ENCODE results near the gene ACVR1B. TPM values are rescaled to one million over a fixed set of nuclear protein-coding genes. Genes with fewer than 3 reads are reported as not detected.

The ACVR1B gene
- total and polyA plus RNA-seq, 4 donors = 4.0 to 21.9 (median 12.0) TPM

DNA sequence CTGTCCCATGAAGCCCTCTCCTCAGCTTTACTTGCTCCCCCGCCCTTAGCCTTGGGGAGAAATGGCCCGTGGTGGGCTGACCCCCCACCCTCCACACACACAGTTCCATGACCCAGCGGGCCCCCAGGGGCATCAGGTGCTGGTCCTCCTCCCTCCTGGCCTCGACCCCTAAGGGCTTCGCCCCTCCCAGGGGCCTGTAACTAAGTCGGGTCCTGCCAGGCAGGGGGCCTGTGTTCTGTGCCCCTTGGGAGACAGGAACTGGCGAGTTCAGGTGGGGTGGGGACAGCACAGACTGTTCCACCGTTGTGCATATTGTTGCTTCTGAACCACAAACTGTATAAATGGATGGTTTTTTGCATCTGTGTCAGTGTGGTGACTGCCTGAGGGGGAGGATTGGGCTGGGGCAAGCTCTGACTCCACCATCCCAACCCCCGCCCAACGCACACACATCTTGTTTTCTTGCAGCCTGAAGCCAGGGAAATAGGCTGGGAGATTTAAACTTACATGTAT lies 64.1 kb downstream of the ACVR1B start:
- no peak overlapping the region for H3K4me3 ChIP-seq (ENCODE audit: low read depth in 1 of 3, low read length in 3 of 3)
- H3K36me3 ChIP-seq (ENCODE audit: control insufficient read depth in 4 of 4, insufficient read depth in 3 of 4, low read depth in 1 of 4, low read length in 3 of 4) = peaks cover 0 to 2% (median 0%) of the 10 kb centered on the region in 4 donors
- no peak overlapping the region for H3K9ac ChIP-seq (ENCODE audit: low read depth in 1 of 2, low read length in 2 of 2)
- no peak overlapping the region for H3K27ac ChIP-seq (ENCODE audit: low read depth in 1 of 2, low read length in 2 of 2)
- DNase-seq (ENCODE audit: low spot score) = no peak
- WGBS = 86% methylated on average over 10 of the region's 10 CpGs
- TF ChIP-seq TAF1 (conservative IDR thresholded peaks at IDR 0.05) (no peak), HNF4G (IDR thresholded peaks at IDR 0.05) (no peak), RXRA (IDR thresholded peaks at IDR 0.05) (no peak), GABPA (IDR thresholded peaks at IDR 0.05 in 1 of 2, conservative IDR thresholded peaks at IDR 0.05 in 1 of 2) (no peak), JUND (IDR thresholded peaks at IDR 0.05) (no peak), EGR1 (IDR thresholded peaks at IDR 0.05; ENCODE audit: low read depth in 2 of 2) (no peak), YY1 (IDR thresholded peaks at IDR 0.05) (no peak), SP1 (IDR thresholded peaks at IDR 0.05) (no peak), FOXA2 (IDR thresholded peaks at IDR 0.05) (no peak), RAD21 (IDR thresholded peaks at IDR 0.05) (no peak), NR2F2 (IDR thresholded peaks at IDR 0.05) (no peak), CTCF (IDR thresholded peaks at IDR 0.05; ENCODE audit: low read depth, low read length, missing input control) (no peak), FOXA1 (IDR thresholded peaks at IDR 0.05) (no peak), HNF4A (conservative IDR thresholded peaks at IDR 0.05) (no peak), ZBTB33 (IDR thresholded peaks at IDR 0.05) (no peak)
- TF ChIP-seq, protein P1, sequence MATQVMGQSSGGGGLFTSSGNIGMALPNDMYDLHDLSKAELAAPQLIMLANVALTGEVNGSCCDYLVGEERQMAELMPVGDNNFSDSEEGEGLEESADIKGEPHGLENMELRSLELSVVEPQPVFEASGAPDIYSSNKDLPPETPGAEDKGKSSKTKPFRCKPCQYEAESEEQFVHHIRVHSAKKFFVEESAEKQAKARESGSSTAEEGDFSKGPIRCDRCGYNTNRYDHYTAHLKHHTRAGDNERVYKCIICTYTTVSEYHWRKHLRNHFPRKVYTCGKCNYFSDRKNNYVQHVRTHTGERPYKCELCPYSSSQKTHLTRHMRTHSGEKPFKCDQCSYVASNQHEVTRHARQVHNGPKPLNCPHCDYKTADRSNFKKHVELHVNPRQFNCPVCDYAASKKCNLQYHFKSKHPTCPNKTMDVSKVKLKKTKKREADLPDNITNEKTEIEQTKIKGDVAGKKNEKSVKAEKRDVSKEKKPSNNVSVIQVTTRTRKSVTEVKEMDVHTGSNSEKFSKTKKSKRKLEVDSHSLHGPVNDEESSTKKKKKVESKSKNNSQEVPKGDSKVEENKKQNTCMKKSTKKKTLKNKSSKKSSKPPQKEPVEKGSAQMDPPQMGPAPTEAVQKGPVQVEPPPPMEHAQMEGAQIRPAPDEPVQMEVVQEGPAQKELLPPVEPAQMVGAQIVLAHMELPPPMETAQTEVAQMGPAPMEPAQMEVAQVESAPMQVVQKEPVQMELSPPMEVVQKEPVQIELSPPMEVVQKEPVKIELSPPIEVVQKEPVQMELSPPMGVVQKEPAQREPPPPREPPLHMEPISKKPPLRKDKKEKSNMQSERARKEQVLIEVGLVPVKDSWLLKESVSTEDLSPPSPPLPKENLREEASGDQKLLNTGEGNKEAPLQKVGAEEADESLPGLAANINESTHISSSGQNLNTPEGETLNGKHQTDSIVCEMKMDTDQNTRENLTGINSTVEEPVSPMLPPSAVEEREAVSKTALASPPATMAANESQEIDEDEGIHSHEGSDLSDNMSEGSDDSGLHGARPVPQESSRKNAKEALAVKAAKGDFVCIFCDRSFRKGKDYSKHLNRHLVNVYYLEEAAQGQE (IDR thresholded peaks at IDR 0.05) = no peak
- TF ChIP-seq, protein P2, sequence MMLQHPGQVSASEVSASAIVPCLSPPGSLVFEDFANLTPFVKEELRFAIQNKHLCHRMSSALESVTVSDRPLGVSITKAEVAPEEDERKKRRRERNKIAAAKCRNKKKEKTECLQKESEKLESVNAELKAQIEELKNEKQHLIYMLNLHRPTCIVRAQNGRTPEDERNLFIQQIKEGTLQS (IDR thresholded peaks at IDR 0.05) = no peak
- TF ChIP-seq, protein P3, sequence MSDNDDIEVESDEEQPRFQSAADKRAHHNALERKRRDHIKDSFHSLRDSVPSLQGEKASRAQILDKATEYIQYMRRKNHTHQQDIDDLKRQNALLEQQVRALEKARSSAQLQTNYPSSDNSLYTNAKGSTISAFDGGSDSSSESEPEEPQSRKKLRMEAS (IDR thresholded peaks at IDR 0.05) = no peak
- H3K4me1 ChIP-seq (ENCODE audit: control insufficient read depth in 4 of 4, insufficient read depth in 4 of 4, low read length in 3 of 4) = peaks cover 0 to 3% (median 2%) of the 10 kb centered on the region in 4 donors
- H3K27me3 ChIP-seq (ENCODE audit: control insufficient read depth in 4 of 4, insufficient read depth in 4 of 4, low read length in 3 of 4) = no peaks in the 10 kb centered on the region
- no peaks in the 10 kb centered on the region for H3K9me3 ChIP-seq (ENCODE audit: control insufficient read depth in 4 of 4, low read length in 3 of 4)

Data from liver (tissue), 9 donors.